Measurements from ENCODE around the gene CYB561. TPM values are rescaled to one million over a fixed set of nuclear protein-coding genes. Genes with fewer than 3 reads are reported as not detected.

Gene CYB561
- total RNA-seq, 1 donor from 2014 or later, result 4.2 TPM

Small RNAs within 50 kb of the gene (small RNA-seq; reads per million reads assigned to genes)
- gene AC005828.6, result not detected

Other genes with a start within 250 kb of the CYB561 start
- 7.8 TPM for gene ACE, start 30.8 kb upstream of the CYB561 start, total RNA-seq
- gene KCNH6, start 77.1 kb upstream of the CYB561 start, total RNA-seq, result not detected
- gene DCAF7, start 104.2 kb upstream of the CYB561 start, total RNA-seq, result 13.6 TPM
- gene TACO1, start 154.6 kb upstream of the CYB561 start, total RNA-seq, result 14.6 TPM
- gene MAP3K3, start 176.1 kb upstream of the CYB561 start, total RNA-seq, result 25.1 TPM

All from skeletal muscle tissue (tissue), 2 donors.